Measurements from ENCODE around the gene STK32C.
"Not testable (repeated sequence)": the region's sequence is repeated elsewhere in the genome, so short reads cannot be mapped to it uniquely, and the experiment has no call there.

STK32C gene

GRCh38 chr10:132299371-132300336, 8.1 kb downstream of the STK32C start:
- peak; percentile 6 for DNase-seq

GRCh38 chr10:132298038-132298881, 9.5 kb downstream of the STK32C start:
- peak; percentile 12 for DNase-seq

GRCh38 chr10:132297526-132297925, 10.2 kb downstream of the STK32C start:
- no peak for DNase-seq

GRCh38 chr10:132296666-132297443, 10.9 kb downstream of the STK32C start:
- no peak for DNase-seq

- DNase-seq: not testable (repeated sequence)
Observed at GRCh38 chr10:132295481-132295880, 12.3 kb downstream of the STK32C start.

- DNase-seq: no peak
Observed at GRCh38 chr10:132294561-132295318, 13.0 kb downstream of the STK32C start.

- peak; percentile 17 for DNase-seq
Observed at GRCh38 chr10:132293813-132294520, 13.8 kb downstream of the STK32C start.

- DNase-seq: peak; percentile 18
Observed at GRCh38 chr10:132293201-132293812, 14.4 kb downstream of the STK32C start.

- DNase-seq: peak; percentile 4
Observed at GRCh38 chr10:132292287-132293200, 15.2 kb downstream of the STK32C start.

- DNase-seq: no peak
Observed at GRCh38 chr10:132291826-132292225, 15.9 kb downstream of the STK32C start.

- DNase-seq: no peak
Observed at GRCh38 chr10:132290631-132291030, 17.1 kb downstream of the STK32C start.

- DNase-seq: no peak
Observed at GRCh38 chr10:132289439-132289838, 18.3 kb downstream of the STK32C start.

- no peak for DNase-seq
Observed at GRCh38 chr10:132283604-132284382, 24.0 kb downstream of the STK32C start.

GRCh38 chr10:132282667-132283603, 24.8 kb downstream of the STK32C start:
- DNase-seq: no peak

- peak; percentile 53 for DNase-seq
Observed at GRCh38 chr10:132281915-132282666, 25.7 kb downstream of the STK32C start.

GRCh38 chr10:132280646-132281074, 27.1 kb downstream of the STK32C start:
- no peak for DNase-seq

Data from femur (tissue), 1 donor.